SKM-1 treated with dmso at 0.1 percent for 144 hours (cell line): ENCODE measurements around the gene SUN2.

Source experiments
- DNase-seq: peaks from one replicate; lab custom pipeline; 2025; ENCODE audit not compliant: unreplicated experiment; lab: John Stamatoyannopoulos, UW

The SUN2 gene

GRCh38 chr22:38754751-38755154, 1.0 kb downstream of the SUN2 start:
- peak; percentile 75 for DNase-seq

DNA sequence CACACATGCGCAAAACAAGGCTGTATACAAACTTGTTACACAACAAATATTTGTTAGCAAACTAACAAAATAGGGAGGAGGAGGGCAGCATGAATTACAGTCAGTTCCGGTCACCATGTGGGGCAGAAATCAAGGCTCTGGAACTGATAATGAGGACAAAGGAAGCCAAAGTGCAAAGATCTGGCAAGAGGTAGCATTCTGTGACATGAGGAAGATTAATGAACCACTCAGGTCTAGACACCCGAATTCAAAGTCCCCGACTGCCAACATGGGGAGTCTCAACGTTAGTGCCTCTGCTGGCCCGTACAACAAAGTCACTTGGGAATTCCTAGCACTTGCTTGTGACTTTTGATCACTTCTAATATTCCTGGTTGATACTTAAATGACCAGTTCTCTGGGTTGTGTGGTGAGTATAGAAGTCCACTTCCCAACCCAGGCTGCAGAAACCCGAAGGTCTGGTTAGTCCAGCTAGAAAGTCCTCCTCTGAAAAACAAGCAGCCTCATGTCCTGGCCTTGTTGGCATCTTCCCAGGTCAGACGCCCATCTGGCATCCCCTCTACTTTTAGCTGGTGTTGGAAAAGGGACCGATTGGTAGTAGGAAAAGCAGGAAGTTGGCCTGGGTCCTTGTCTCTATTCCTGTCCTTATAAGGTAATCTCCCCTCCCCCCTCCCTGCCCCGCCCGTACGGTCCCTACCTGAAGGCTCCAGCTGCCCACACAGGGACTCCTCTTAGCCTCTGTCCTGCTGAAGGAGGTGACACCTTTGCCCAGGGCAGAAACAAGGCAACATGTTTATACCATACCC, 1.6 kb downstream of the SUN2 start:
- peak; percentile 5 for DNase-seq

GRCh38 chr22:38751422-38752346, 4.1 kb downstream of the SUN2 start:
- peak; percentile 83 for DNase-seq

DNA sequence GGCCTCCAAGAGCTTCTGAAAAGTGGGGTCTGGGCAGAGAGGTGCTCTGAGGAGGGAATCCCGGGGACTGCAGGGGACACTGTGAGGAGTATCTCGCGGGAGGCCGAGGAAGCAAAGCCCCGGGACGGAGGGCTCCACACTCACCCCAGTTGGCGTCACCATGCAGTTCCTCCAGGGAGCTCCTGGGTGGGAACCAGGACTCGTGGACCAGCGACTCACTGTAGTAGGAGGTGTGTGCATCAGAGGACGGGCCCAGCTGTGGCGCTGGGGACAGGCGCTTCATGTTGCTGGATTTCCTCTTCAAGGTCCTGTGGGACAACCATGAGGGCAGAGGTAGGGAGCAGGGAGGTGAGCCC, 4.8 kb downstream of the SUN2 start:
- no peak for DNase-seq

DNA sequence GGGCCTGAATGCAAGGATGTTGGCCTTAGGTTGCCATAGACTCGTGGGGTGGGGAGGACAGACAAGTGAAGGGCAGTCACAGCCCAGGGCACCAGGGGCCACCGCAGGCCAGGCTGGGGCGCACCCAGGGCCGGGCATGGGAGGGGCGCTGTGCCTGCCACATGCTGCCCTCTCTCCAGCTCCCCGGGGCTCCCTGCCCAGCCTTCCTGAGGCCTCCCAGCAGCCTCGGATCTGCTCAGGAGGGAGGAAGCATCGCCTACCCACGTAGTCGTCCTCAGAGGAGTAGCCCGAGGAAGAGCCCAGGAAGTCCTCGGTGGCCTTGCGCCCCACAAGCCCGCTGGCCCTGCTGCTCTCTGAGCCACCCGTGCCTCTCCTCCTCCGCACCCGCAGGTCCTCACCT, 5.2 kb downstream of the SUN2 start:
- DNase-seq, result no peak

- DNase-seq, result no peak
Measured at GRCh38 chr22:38750104-38750503, 5.7 kb downstream of the SUN2 start.

GRCh38 chr22:38748487-38749136, 7.2 kb downstream of the SUN2 start:
- DNase-seq, result no peak

GRCh38 chr22:38745676-38746460, 9.9 kb downstream of the SUN2 start:
- no peak for DNase-seq

GRCh38 chr22:38744981-38745380, 10.8 kb downstream of the SUN2 start:
- no peak for DNase-seq

DNA sequence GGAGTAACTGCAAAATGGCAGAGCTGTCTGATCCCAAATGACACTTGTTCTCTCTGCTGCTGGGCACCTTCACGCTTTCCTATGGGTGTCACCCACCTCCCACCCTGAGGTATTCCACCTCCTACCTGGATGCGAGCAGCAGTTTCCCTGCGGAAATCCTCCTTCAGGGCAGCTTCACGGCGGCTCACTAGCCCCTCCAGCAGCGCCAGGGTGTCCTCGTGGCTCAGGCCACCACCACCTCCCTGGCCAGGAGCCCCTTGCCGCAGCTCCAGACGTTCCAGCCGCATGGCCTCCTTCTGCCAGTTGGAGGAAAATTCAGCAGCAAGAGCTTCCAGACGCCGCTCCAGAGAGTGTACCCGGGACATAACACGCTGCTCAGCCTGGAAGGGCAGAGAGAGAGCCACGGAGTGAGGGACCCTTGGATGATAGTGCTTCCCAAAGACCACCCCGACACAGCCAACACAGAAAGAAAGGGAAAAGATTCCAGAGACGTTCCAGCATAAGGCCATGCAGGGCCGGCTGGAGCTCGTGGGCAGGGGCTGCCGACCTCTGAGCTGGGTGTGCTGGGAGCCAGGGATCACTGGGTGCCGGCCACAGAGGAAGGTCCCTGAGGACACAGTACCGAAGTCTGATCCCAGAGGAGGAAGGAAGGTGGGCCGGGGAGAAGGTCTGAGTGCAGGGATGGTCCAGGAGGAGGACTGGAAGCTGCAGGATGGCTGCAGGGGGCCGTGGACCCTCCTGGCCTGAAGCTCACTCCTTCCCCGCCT, 13.4 kb downstream of the SUN2 start:
- DNase-seq, result no peak

DNA sequence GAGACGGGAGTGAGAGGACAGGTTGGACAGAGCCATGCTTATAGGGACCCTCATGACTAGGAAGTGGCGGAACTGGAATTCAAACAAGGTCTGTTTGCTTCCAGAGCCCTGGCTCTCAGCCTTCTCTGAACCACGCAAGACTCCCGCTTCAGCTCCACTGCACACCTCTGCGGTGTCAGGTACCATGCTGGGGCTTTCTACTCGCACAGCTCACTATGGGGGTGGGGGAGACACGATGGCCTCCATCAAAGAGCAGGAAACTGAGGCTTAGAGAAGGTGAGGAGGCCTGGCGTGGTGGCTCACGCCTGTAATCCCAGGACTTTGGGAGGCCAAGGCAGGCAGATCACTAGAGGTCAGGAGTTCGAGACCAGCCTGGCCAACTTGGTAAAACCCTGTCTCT, 14.2 kb downstream of the SUN2 start:
- no peak for DNase-seq

DNA sequence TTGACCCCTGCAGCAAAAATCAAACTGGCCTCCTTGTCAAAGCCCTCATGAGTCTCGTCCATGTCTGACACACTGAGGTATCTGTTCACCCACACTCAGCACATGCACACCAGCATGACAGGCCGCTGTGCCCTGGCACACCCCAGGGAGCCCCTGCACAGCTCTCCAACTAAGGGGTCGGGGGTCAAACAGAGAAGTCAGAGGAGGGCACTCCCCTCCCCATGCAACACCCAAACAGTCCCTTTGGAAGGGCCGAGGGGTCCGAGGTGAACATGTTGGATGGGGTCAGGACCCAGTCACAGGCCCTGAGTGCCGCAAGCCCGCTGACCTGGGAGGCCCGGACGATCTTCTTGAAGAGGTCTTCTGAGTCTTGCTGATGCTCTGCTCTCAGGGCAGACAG, 14.6 kb downstream of the SUN2 start:
- no peak for DNase-seq

DNA sequence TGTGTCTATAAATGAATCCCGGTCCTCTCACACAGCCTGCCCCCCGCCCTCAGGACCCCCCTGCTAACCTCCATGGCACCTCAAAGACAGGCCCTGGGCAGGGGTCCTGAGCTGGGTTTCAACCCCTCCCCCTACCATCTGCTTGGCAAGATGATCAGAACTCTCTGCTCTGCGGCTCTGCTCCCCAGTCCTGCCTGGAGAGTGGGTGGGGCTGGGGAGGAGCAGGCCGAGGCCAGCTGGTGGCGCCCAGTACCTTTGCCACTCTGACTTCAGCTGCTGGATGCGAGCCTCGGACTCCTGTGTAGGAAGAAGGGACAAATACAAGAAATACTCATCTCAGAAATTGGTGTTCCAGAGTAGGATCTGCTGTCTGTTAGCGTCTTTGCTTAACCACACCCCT, 15.0 kb downstream of the SUN2 start:
- DNase-seq, result no peak

- no peak for DNase-seq
Measured at GRCh38 chr22:38740116-38740723, 15.6 kb downstream of the SUN2 start.

DNA sequence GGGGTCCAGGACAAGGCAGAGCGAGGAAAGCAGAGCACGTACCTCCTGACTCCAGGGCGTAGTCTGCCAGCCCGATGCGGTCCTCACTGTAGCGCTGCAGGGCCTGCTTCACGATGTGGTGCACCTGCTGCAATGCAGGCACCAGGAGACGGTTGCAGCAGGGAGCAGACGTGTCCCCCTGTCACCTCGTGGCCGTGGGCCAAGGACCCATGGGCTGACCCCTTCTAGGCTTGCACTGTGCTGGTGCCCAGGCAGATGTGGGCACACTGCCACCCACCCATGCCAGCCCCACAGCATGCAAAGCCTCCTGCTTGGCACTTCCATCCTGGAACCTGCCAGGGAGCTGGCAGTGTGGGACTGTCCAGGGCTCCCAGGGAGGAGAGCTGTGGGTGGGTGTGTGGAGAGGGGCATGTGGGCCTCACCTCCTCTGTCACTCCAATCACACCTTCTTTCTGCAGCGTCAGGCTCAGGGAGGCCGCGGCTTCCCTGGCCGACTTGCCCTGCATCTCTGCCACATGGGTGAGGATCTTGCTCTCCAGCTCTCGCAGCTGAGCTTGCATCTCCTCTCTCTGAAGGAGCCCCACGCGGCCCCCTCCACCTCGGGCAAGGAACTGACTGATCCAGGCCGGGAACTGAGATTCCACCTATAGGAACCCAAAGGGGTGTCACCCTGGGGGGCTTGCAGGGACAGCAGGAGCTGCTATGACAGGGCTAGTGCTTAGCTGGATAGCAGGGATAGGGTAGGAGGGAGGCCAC, 16.3 kb downstream of the SUN2 start:
- no peak for DNase-seq

DNA sequence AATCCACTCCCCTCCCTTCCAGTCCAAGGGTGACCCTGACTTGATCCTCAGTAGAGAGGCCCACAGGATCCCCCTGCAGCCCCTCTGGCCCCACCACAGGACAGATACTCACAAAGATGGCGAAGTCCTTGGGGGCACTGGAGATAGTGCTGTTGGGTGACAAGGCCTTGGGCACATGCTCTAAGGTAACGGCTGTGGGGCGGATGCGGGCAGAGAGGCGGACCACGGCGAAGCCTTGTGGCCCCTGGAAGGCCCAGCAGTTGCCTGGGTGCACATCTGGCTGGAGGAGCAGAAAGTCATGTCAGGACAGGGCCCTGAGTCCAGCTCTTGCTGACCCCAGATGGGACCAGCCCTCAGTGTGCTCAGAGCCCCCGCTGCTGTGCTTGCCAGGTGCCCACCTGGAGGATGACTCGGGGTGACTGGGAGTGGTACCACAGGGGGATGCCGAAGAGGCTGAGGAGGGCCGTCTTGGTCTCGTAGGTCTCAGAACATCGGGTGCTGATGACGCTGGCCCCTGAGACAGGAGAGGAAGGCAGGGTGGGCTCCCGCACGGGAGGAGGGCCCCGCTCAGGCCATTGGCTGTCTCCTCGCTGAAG, 17.2 kb downstream of the SUN2 start:
- no peak for DNase-seq

- no peak for DNase-seq
Measured at GRCh38 chr22:38737302-38738060, 18.3 kb downstream of the SUN2 start.

- no peak for DNase-seq
Measured at GRCh38 chr22:38736257-38736570, 19.6 kb downstream of the SUN2 start.
